Measurements from ENCODE around the gene RPL13A. TPM values are rescaled to one million over a fixed set of nuclear protein-coding genes. Genes with fewer than 3 reads are reported as not detected.
A peak's percentile ranks its signal among the peaks of the same experiment; 100 is the strongest.

The RPL13A gene
- total and polyA plus RNA-seq, 2 of the 4 experiments (the other 2 are of a cell fraction): 1,477 to 2,069 TPM

DNA sequence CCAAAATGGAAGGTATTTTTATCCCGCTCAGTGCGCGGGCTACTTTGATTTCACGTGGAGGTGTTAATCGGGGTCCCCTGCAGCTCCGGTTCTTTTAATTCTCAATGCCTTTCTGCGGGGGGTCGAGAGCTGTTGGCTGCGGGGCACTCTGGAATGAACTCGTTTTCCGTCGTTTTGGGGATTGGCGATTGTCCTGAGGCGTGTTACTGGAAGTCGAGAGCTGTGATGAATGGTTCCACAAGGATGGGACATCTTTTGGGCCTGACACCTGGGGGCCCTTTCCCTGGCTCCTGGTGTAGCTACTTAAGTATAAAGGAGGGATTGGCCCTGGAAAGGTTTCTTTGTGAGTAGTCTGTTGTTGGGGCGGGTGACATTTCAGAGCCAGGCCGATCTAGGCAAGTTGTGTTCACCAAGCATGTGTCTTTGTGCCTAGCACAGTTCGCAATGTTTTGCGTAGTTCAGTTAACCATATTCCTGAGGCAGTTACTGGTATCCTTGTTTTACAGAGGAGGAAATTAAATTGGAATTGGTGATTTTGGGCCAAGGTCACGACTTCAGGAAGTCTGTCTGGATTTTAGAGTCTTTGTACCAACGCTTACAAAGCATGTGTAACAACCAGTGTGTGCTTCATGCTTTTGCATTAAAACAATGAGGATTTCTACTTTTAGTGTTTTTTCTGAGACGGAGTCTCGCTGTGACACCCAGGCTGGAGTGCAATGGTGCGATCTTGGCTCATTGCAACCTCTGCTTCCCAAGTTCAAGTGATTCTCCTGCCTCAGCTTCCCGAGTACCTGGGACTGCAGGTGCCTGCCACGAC is 846 bp downstream of the RPL13A start:
- Histone ChIP-seq H3K36me3 (ENCODE audit: control insufficient read depth, insufficient read depth, low read length) (peaks cover 47% of the 10 kb centered on the region), H2AK9ac (replicated peaks; ENCODE audit: low read depth, low read length, poor library complexity) (peak overlapping the region; percentile 100), H3K4me1 (ENCODE audit: control insufficient read depth, insufficient read depth, low read length) (peaks cover 7% of the 10 kb centered on the region), H3K27ac (ENCODE audit: insufficient read depth, low read length) (peak overlapping the region; percentile 82), H3K4me2 (ENCODE audit: low read depth, low read length) (peak overlapping the region; percentile 91), H4K8ac (ENCODE audit: low read depth in 2 of 2, low read length in 2 of 2) (peak overlapping the region; percentile 80 to 91), H3K79me1 (ENCODE audit: low read depth in 1 of 2, low read length in 2 of 2) (peaks cover 11 to 39% of the 10 kb centered on the region in 2 experiments), H2BK120ac (ENCODE audit: low read depth, low read length) (no peak overlapping the region; the same call in 1 of the 2 replicates), H3K9me3 (ENCODE audit: control insufficient read depth, insufficient read depth, low read length) (no peaks in the 10 kb centered on the region), H4K91ac (ENCODE audit: insufficient read depth, low read depth, low read length) (peak overlapping the region; percentile 86), H3K9me1 (ENCODE audit: insufficient read depth, low read length) (peaks cover 5% of the 10 kb centered on the region), H3K56ac (ENCODE audit: extremely low read depth, insufficient read depth, low read length) (peak overlapping the region; percentile 99), H3K9ac (ENCODE audit: low read depth, low read length) (peak overlapping the region; percentile 99), H2BK20ac (ENCODE audit: low read depth, low read length) (no peak overlapping the region), H3K18ac (ENCODE audit: low read depth, low read length) (peak overlapping the region; percentile 16; the same call in 1 of the 2 replicates), H2AK5ac (ENCODE audit: low read depth, low read length) (peak overlapping the region; percentile 90), H2AFZ (replicated peaks; ENCODE audit: low read length, poor library complexity) (no peak overlapping the region), H3K27me3 (ENCODE audit: control insufficient read depth, insufficient read depth, low read length) (no peaks in the 10 kb centered on the region), H4K20me1 (ENCODE audit: insufficient read depth, low read length) (peaks cover 56% of the 10 kb centered on the region), H3K4ac (ENCODE audit: low read depth, low read length) (peak overlapping the region; percentile 93), H4K5ac (ENCODE audit: low read depth, low read length) (peak overlapping the region; percentile 65), H2BK15ac (ENCODE audit: low read depth, low read length) (no peak overlapping the region), H3K23ac (ENCODE audit: low read depth, low read length) (peak overlapping the region; percentile 99), H2BK5ac (ENCODE audit: low read depth, low read length, poor library complexity, severe bottlenecking) (peak overlapping the region; percentile 86), H3K14ac (replicated peaks; ENCODE audit: low read depth, low read length) (peak overlapping the region; percentile 98), H3K4me3 (ENCODE audit: insufficient read depth, low read depth, low read length) (peak overlapping the region; percentile 70)
- POLR2A ChIA-PET (ENCODE audit: unreplicated experiment): interaction anchor here (1.1 kb wide), 1 partner anchor 26 kb away, joined by 3 read pairs; no protein-coding TSS in a partner anchor
- no peak for DNase-seq
- intact Hi-C loops (cut with micrococcal nuclease): no loop called here
- dilution Hi-C loops (cut with HindIII; ENCODE audit: low sequenced_read_pairs, unreplicated experiment): no loop called here
- in situ Hi-C loops (cut with MboI; ENCODE audit: low sequenced_read_pairs): no loop called here
- CTCF ChIA-PET: interaction anchor here (0.5 kb wide), 1 partner anchor 14 kb away, joined by 3 read pairs; the partner anchor contains the start of gene FLT3LG
- no peak for ATAC-seq (ENCODE audit: low read depth)
- WGBS, 2 experiments (ENCODE audit: extremely low coverage in 2 of 2, insufficient read length in 1 of 2): 1% methylated on average over 15 of the region's 26 CpGs; no CpG with 5 or more reads in 1 of the 2 experiments
- no TSS peak for BruUV-seq (replicated peaks)
- TF ChIP-seq MAZ (IDR thresholded peaks at IDR 0.05; ENCODE audit: borderline replicate concordance, low read depth, low read length) (no peak), RFX5 (IDR thresholded peaks at IDR 0.05; ENCODE audit: low read depth, low read length) (no peak)
